ENCODE results near the gene TBC1D5. TPM values are rescaled to one million over a fixed set of nuclear protein-coding genes. Genes with fewer than 3 reads are reported as not detected.

Gene TBC1D5
- total and polyA plus RNA-seq, 2 donors (not counting 1 experiment from before 2014, with no cell fraction given) = 22.6 to 111 TPM

DNA sequence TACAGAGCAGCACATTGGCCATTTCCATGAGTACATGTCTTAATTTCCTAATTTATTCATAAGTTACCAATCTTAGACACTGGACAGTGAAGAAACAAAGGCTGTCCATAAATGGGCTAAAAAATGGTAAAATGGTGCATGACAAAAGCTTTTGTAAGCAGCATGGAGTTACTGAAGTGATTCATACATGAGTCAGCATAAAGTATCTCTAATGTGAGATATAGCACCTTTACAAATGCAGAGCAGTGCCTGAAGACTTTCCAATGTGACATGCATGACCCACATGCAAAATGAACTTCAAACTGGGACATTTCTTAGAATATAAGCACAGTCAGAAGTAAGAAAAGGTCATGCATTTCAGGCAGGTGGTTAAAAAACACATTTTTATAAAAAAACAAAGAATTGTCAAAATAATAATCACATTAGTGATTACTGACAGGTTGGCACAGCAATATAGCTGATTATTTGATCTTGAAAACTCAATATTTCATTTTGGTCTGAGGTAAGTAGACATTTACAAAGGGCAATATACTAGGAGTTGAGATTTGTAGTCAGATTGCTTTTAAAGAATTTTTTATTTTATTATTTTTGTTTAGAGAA lies 558.4 kb downstream of the TBC1D5 start:
- no peak overlapping the region for H3K4me2 ChIP-seq (replicated peaks; ENCODE audit: low read depth, low read length, poor library complexity, severe bottlenecking)
- DNase-seq (no peak), ATAC-seq (ENCODE audit: low read depth) (no peak)
- ChIA-PET CTCF (no interaction called here), POLR2A (no interaction called here)
- intact Hi-C loops (cut with micrococcal nuclease) = no loop called here
- H3K36me3 ChIP-seq (replicated peaks in 1 of 2; ENCODE audit: control extremely low read depth in 1 of 2, control insufficient read depth in 1 of 2, extremely low read depth in 1 of 2, insufficient read depth in 2 of 2, low read length in 1 of 2) = peaks cover 0 to 25% of the 10 kb centered on the region in 2 experiments
- Mint-ChIP-seq H3K4me3 (no peak overlapping the region), H3K27me3 (no peaks in the 10 kb centered on the region), H3K27ac (no peak overlapping the region), H3K9me3 (ENCODE audit: insufficient read depth) (no peaks in the 10 kb centered on the region), H3K4me1 (peaks cover 30% of the 10 kb centered on the region)
- no peaks in the 10 kb centered on the region for H4K20me1 ChIP-seq (ENCODE audit: control insufficient read depth, insufficient read depth, low read length, poor library complexity, severe bottlenecking)
- H3K9me3 ChIP-seq (ENCODE audit: control extremely low read depth in 1 of 3, control insufficient read depth in 2 of 3, insufficient read depth in 1 of 3, low read length in 2 of 3) = no peaks in the 10 kb centered on the region
- no peak overlapping the region for H3K27ac ChIP-seq (ENCODE audit: low read length in 2 of 2)
- H3K9ac ChIP-seq (ENCODE audit: low read length) = no peak overlapping the region
- TF ChIP-seq, protein P1, sequence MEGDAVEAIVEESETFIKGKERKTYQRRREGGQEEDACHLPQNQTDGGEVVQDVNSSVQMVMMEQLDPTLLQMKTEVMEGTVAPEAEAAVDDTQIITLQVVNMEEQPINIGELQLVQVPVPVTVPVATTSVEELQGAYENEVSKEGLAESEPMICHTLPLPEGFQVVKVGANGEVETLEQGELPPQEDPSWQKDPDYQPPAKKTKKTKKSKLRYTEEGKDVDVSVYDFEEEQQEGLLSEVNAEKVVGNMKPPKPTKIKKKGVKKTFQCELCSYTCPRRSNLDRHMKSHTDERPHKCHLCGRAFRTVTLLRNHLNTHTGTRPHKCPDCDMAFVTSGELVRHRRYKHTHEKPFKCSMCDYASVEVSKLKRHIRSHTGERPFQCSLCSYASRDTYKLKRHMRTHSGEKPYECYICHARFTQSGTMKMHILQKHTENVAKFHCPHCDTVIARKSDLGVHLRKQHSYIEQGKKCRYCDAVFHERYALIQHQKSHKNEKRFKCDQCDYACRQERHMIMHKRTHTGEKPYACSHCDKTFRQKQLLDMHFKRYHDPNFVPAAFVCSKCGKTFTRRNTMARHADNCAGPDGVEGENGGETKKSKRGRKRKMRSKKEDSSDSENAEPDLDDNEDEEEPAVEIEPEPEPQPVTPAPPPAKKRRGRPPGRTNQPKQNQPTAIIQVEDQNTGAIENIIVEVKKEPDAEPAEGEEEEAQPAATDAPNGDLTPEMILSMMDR (IDR thresholded peaks at IDR 0.05) = no peak
- TF ChIP-seq EZH2 (IDR thresholded peaks at IDR 0.05; ENCODE audit: borderline replicate concordance, insufficient read depth, low read depth, low read length, poor library complexity, severe bottlenecking) = no peak
- no peaks in the 10 kb centered on the region for H3K79me2 ChIP-seq (ENCODE audit: control insufficient read depth, insufficient read depth, low read length)
- H3K4me3 ChIP-seq (ENCODE audit: control extremely low read depth in 1 of 5, extremely low read depth in 1 of 5, insufficient read depth in 1 of 5, low read depth in 2 of 5, low read length in 4 of 5) = no peak overlapping the region
- H3K4me1 ChIP-seq (ENCODE audit: control insufficient read depth in 2 of 2, insufficient read depth in 2 of 2, low read length in 2 of 2) = peaks cover 22% of the 10 kb centered on the region in 2 donors
- H3K27me3 ChIP-seq (replicated peaks in 1 of 4; ENCODE audit: control extremely low read depth in 1 of 4, control insufficient read depth in 3 of 4, insufficient read depth in 4 of 4, low read length in 3 of 4) = no peaks in the 10 kb centered on the region
- no peak overlapping the region for H2AFZ ChIP-seq (ENCODE audit: insufficient read depth, low read depth, low read length, poor library complexity, severe bottlenecking)

DNA sequence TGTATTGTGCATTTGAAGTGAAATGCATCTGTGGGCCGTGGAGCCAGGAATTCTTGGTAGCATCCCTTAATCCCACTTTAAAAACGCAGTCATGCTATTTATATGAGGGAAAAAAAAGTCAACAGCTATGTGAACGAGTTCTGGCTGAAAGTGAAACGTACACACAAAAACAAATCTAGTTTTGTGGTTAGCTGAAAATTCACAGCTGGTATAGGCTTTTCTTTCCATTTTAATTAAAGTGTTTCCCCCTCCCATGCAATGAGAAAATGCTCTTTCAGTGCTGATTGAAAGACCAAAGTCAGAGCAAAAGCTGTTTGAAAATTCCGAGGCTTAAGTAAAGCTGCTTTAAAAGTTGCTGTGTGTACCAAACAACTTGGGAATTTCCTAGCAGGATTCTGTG lies 560.3 kb downstream of the TBC1D5 start:
- CTCF ChIA-PET = interaction anchor here (1.6 kb wide), 1 partner anchor 77 kb away, joined by 4 read pairs; no protein-coding TSS in a partner anchor
- H3K9me3 ChIP-seq (ENCODE audit: control extremely low read depth in 1 of 3, control insufficient read depth in 2 of 3, insufficient read depth in 1 of 3, low read length in 2 of 3) = no peaks in the 10 kb centered on the region
- intact Hi-C loops (cut with micrococcal nuclease) = no loop called here
- no CpG with 5 or more reads among the region's 5 CpGs for WGBS (ENCODE audit: insufficient coverage)
- no peak overlapping the region for H2AFZ ChIP-seq (ENCODE audit: insufficient read depth, low read depth, low read length, poor library complexity, severe bottlenecking)
- H3K27me3 Mint-ChIP-seq = no peaks in the 10 kb centered on the region
- H3K27ac Mint-ChIP-seq = no peak overlapping the region
- H3K4me3 ChIP-seq (ENCODE audit: control extremely low read depth in 1 of 5, extremely low read depth in 1 of 5, insufficient read depth in 1 of 5, low read depth in 2 of 5, low read length in 4 of 5) = no peak overlapping the region
- no peaks in the 10 kb centered on the region for H3K9me3 Mint-ChIP-seq (ENCODE audit: insufficient read depth)
- peak overlapping the region; percentile 30 for H3K4me2 ChIP-seq (replicated peaks; ENCODE audit: low read depth, low read length, poor library complexity, severe bottlenecking)
- TF ChIP-seq, protein P1 (IDR thresholded peaks at IDR 0.05) = no peak
- no peak for TF ChIP-seq EZH2 (IDR thresholded peaks at IDR 0.05; ENCODE audit: borderline replicate concordance, insufficient read depth, low read depth, low read length, poor library complexity, severe bottlenecking)
- H3K27ac ChIP-seq (ENCODE audit: low read length in 2 of 2) = peak overlapping the region in 1 of 2 donors; percentile 20
- peaks cover 22% of the 10 kb centered on the region in 2 donors for H3K4me1 ChIP-seq (ENCODE audit: control insufficient read depth in 2 of 2, insufficient read depth in 2 of 2, low read length in 2 of 2)
- peaks cover 27% of the 10 kb centered on the region for H3K4me1 Mint-ChIP-seq
- POLR2A ChIA-PET = interaction anchor here (0.6 kb wide), 1 partner anchor 824 kb away, joined by 4 read pairs; no protein-coding TSS in a partner anchor
- no peaks in the 10 kb centered on the region for H3K79me2 ChIP-seq (ENCODE audit: control insufficient read depth, insufficient read depth, low read length)
- ATAC-seq (ENCODE audit: low read depth) (no peak), DNase-seq (no peak)
- peaks cover 0 to 25% of the 10 kb centered on the region in 2 experiments for H3K36me3 ChIP-seq (replicated peaks in 1 of 2; ENCODE audit: control extremely low read depth in 1 of 2, control insufficient read depth in 1 of 2, extremely low read depth in 1 of 2, insufficient read depth in 2 of 2, low read length in 1 of 2)
- no peaks in the 10 kb centered on the region for H4K20me1 ChIP-seq (ENCODE audit: control insufficient read depth, insufficient read depth, low read length, poor library complexity, severe bottlenecking)
- no peak overlapping the region for H3K9ac ChIP-seq (ENCODE audit: low read length)
- H3K27me3 ChIP-seq (replicated peaks in 1 of 4; ENCODE audit: control extremely low read depth in 1 of 4, control insufficient read depth in 3 of 4, insufficient read depth in 4 of 4, low read length in 3 of 4) = no peaks in the 10 kb centered on the region
- peak overlapping the region; percentile 37 for H3K4me3 Mint-ChIP-seq

Data from B cell (primary cell).